ENCODE data around the gene KIAA0319L. TPM values are rescaled to one million over a fixed set of nuclear protein-coding genes. Genes with fewer than 3 reads are reported as not detected.
"Not testable (repeated sequence)": the region's sequence is repeated elsewhere in the genome, so short reads cannot be mapped to it uniquely, and the experiment has no call there.

The KIAA0319L gene
- total RNA-seq, 2 donors from 2014 or later: 53.2 to 66.0 TPM

DNA sequence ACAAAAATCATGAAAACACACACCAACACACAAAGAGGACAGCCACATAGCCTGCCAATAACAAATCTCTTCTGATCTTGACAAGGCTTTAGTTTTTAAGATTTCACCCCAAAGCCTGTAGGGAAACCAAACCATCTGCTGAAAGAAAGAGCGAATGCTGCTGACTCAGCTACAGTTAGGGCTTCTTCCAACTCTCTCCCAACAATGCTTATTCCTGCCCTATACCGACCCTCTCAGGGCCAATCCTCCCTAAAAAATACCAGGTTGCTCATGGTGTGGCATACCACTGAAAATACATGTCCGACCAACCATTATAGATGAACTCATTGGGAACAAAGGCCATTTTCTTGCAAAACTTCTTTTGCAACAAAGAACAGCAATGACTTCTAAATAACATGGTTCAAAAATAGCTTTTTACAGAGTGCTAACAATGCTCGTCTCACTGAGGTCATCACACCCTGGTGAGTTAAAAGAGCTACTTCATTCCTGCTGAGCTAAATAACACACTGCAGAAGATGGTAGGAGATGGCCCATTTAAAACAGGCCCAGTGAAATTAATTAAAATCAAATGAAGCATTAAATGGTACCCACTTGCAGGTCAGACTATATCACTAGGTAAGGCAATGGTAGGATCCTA is 86.1 kb downstream of the KIAA0319L start:
- intact Hi-C loops (cut with DNase I): no loop called here
- Histone ChIP-seq H3K9me3 (no peaks in the 10 kb centered on the region), H3K4me3 (no peak overlapping the region), H3K9ac (ENCODE audit: low read depth in 2 of 2, low read length in 2 of 2) (no peak overlapping the region), H3K4me1 (no peaks in the 10 kb centered on the region), H3K27me3 (no peaks in the 10 kb centered on the region), H3K27ac (no peak overlapping the region), H3K36me3 (no peaks in the 10 kb centered on the region)
- TF ChIP-seq CTCF (IDR thresholded peaks at IDR 0.05): no peak
- no peak for DNase-seq

GRCh38 chr1:35466120-35466519 is 91.1 kb downstream of the KIAA0319L start:
- no peak overlapping the region for H3K27ac ChIP-seq
- H3K9me3 ChIP-seq: no peaks in the 10 kb centered on the region
- H3K36me3 ChIP-seq: peaks cover 6% of the 10 kb centered on the region
- no peak overlapping the region for H3K9ac ChIP-seq (ENCODE audit: low read depth in 2 of 2, low read length in 2 of 2)
- H3K4me1 ChIP-seq: no peaks in the 10 kb centered on the region
- intact Hi-C loops (cut with DNase I): no loop called here
- no peak for DNase-seq
- no peak for TF ChIP-seq CTCF (IDR thresholded peaks at IDR 0.05)
- H3K27me3 ChIP-seq: no peaks in the 10 kb centered on the region
- no peak overlapping the region for H3K4me3 ChIP-seq

DNA sequence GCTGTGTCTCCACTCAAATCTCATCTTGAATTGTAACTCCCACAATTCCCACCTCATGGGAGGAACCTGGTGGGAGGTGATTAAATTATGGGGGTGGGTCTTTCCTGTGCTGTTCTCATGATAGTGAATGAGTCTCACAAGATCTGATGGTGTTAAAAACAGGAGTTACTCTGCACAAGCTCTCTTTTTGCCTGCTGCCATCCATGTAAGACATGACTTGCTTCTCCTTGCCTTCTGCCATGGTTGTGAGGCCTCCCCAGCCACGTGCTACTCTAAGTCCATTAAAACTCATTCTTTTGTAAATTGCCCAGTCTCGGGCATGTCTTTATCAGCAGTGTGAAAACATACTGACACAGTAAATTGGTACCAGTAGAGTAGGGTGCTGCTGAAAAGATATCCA is 93.5 kb downstream of the KIAA0319L start:
- DNase-seq; H3K36me3 ChIP-seq; H3K27me3 ChIP-seq; H3K9me3 ChIP-seq; H3K4me3 ChIP-seq; H3K4me1 ChIP-seq; intact Hi-C loops (cut with DNase I); H3K9ac ChIP-seq (ENCODE audit: low read depth in 2 of 2, low read length in 2 of 2); H3K27ac ChIP-seq: not testable (repeated sequence)

DNA sequence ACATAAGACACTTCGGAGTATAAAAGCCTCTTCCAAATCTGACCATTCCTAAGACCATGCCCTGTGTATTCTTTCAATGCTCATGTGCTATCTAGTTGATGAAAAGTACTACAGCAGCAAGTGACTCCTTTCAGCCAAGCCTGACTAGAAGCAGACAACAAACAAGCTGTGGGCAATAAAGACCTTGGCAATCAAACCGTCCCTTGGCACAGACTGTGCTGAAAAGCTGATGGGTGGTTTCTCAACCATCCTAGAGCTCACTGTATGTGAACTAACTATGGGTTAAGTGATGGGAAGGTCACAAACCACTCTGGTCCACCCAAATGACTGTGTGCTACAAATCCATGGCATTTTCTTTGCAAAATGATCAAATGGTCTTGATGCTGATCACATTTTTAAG is 94.0 kb downstream of the KIAA0319L start:
- Histone ChIP-seq H3K27ac (no peak overlapping the region), H3K27me3 (no peaks in the 10 kb centered on the region), H3K4me1 (no peaks in the 10 kb centered on the region), H3K9me3 (no peaks in the 10 kb centered on the region), H3K4me3 (no peak overlapping the region), H3K36me3 (peaks cover 6% of the 10 kb centered on the region), H3K9ac (ENCODE audit: low read depth in 2 of 2, low read length in 2 of 2) (no peak overlapping the region)
- intact Hi-C loops (cut with DNase I): no loop called here
- no peak for TF ChIP-seq CTCF (IDR thresholded peaks at IDR 0.05)
- no peak for DNase-seq

DNA sequence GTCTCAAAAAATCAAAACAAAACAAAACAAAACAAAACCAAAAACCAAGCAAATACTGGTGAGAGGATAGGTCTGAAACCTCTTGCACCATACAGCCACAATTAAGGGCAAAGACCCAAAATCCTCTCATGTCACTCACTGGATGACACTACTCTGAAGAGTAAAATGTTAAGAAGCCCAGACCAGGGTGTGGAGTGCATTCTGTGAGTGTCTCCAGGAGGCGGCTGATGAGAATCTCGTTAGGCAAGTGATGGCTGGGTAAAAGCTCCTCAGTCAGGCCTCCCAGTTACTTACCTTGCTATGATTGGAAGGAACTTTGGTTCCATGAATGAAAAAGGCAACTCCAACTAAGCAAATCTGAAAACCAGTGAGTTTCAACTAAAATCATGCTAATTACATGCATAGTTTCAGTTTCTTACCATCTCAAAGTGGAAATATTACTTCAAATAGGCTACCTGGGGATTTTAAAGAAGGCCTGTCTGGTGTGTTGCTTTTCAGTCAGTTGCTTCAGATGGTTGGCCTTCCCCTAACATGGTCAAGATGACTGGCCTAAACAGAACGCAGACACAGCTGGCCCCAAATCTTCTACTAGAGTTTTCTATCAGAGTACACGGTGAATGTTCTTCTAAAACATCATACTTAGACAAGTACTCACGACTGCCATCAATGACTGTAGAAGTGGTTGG is 95.1 kb downstream of the KIAA0319L start:
- TF ChIP-seq CTCF (IDR thresholded peaks at IDR 0.05): no peak
- Histone ChIP-seq H3K27ac (no peak overlapping the region), H3K4me3 (no peak overlapping the region), H3K36me3 (peaks cover 6% of the 10 kb centered on the region), H3K9ac (ENCODE audit: low read depth in 2 of 2, low read length in 2 of 2) (no peak overlapping the region), H3K27me3 (no peaks in the 10 kb centered on the region), H3K9me3 (no peaks in the 10 kb centered on the region), H3K4me1 (no peaks in the 10 kb centered on the region)
- intact Hi-C loops (cut with DNase I): no loop called here
- DNase-seq: no peak

DNA sequence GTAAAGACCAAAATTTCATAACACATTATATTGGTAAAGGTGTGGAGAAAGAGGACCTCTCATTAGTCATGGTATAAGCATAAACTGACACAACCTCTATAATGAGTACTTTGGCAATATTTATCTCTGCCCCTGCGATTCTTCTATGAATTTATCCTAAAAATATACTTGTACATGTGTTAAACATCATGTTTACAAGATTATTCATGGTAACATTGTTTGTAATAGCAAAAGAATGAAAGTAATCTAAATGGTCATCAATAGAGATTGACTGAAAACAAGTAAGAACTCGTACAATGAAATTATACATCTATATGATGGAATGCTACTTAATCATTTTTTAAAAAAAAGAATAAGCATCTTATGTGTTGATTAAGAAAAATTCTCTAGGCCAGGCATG is 96.4 kb downstream of the KIAA0319L start:
- DNase-seq: no peak
- TF ChIP-seq CTCF (IDR thresholded peaks at IDR 0.05): no peak
- Histone ChIP-seq H3K27ac (no peak overlapping the region), H3K9ac (ENCODE audit: low read depth in 2 of 2, low read length in 2 of 2) (no peak overlapping the region), H3K27me3 (no peaks in the 10 kb centered on the region), H3K4me1 (no peaks in the 10 kb centered on the region), H3K4me3 (no peak overlapping the region), H3K36me3 (peaks cover 6% of the 10 kb centered on the region), H3K9me3 (no peaks in the 10 kb centered on the region)
- intact Hi-C loops (cut with DNase I): no loop called here

All from colonic mucosa (tissue), 4 donors.